Measurements from ENCODE around the gene BAAT.

BAAT gene

DNA sequence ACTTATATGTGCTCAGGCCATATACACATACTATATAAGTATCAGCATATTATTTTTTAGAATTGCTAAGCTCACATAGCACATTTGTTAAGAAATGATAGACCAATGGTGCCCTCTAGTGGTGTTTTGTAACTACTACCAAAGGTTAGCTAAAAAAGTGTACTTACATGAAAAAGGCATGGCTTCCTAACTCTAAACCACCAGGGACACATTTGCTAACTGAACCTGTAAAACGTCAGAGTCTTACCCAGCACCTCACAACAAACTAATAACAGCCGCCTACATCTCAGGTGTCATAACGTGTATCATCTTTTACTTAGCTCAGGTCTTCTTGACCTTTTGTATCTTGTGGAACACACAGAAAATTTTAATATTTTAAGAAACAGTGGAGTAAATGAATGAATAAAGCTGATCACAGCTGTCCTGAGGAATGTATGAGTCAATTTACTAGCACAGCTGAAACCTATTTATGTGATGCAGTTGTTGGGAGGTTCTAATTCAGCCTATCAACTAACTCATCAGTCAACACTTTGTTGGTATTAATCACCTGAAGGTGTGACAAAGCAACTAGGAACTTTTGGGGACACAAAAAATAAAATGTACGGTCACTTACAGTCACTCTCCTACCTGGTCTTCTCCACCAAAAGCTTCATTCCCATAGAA, 72.9 kb downstream of the BAAT start:
- Mint-ChIP-seq H3K27ac (no peak overlapping the region), H3K4me3 (no peak overlapping the region), H3K27me3 (peaks cover 12 to 21% of the 10 kb centered on the region in 2 donors), H3K9me3 (no peaks in the 10 kb centered on the region), H3K36me3 (ENCODE audit: insufficient read depth) (no peaks in the 10 kb centered on the region), H3K4me1 (ENCODE audit: low read depth in 2 of 2) (no peaks in the 10 kb centered on the region)
- ATAC-seq (replicated peaks) (peak; percentile 52), DNase-seq (peak; percentile 8 to 17 (median 12))

- Mint-ChIP-seq H3K27me3 (peaks cover 12 to 28% of the 10 kb centered on the region in 2 donors), H3K9me3 (no peaks in the 10 kb centered on the region), H3K36me3 (ENCODE audit: insufficient read depth) (no peaks in the 10 kb centered on the region), H3K4me3 (no peak overlapping the region), H3K27ac (no peak overlapping the region), H3K4me1 (ENCODE audit: low read depth in 2 of 2) (no peaks in the 10 kb centered on the region)
- no peak for ATAC-seq (replicated peaks)
- DNase-seq: no peak
Observed at GRCh38 chr9:101311191-101311590, 73.6 kb downstream of the BAAT start.

All from effector memory CD8-positive, alpha-beta T cell (primary cell).